Activated naive CD8-positive, alpha-beta T cell (primary cell): ENCODE results near the gene SRGAP3.
"Not testable (repeated sequence)": the region's sequence is repeated elsewhere in the genome, so short reads cannot be mapped to it uniquely, and the experiment has no call there.

Experiments used
- H3K27ac Mint-ChIP-seq: one replicate; pipeline ENCODE4 v1.8.0; 2021; ENCODE audit warnings: mixed read lengths
- H3K27me3 Mint-ChIP-seq: one replicate; pipeline ENCODE4 v1.8.0; 2021; ENCODE audit warnings: mixed read lengths
- H3K36me3 Mint-ChIP-seq: one replicate; pipeline ENCODE4 v1.8.0; 2021; ENCODE audit warnings: mixed read lengths
- H3K4me1 Mint-ChIP-seq: one replicate; pipeline ENCODE4 v1.8.0; 2021; ENCODE audit warnings: low read depth, mixed read lengths
- H3K4me3 Mint-ChIP-seq: one replicate; pipeline ENCODE4 v1.8.0; 2021; ENCODE audit warnings: mild to moderate bottlenecking, mixed read lengths
- H3K9me3 Mint-ChIP-seq: one replicate; pipeline ENCODE4 v1.8.0; 2021; ENCODE audit warnings: low read depth, mixed read lengths

Gene SRGAP3

GRCh38 chr3:9105421-9105820, 144.0 kb downstream of the SRGAP3 start:
- Mint-ChIP-seq H3K27me3 (no peaks in the 10 kb centered on the region), H3K27ac (no peak overlapping the region), H3K36me3 (no peaks in the 10 kb centered on the region), H3K4me1 (no peaks in the 10 kb centered on the region), H3K4me3 (no peak overlapping the region), H3K9me3 (no peaks in the 10 kb centered on the region)

- H3K9me3 Mint-ChIP-seq = no peaks in the 10 kb centered on the region
- no peak overlapping the region for H3K4me3 Mint-ChIP-seq
- H3K36me3 Mint-ChIP-seq = no peaks in the 10 kb centered on the region
- H3K27ac Mint-ChIP-seq = no peak overlapping the region
- H3K4me1 Mint-ChIP-seq = no peaks in the 10 kb centered on the region
- no peaks in the 10 kb centered on the region for H3K27me3 Mint-ChIP-seq
These were observed 145.3 kb downstream of the SRGAP3 start for GRCh38 chr3:9104121-9104520.

GRCh38 chr3:9102240-9102981, 147.0 kb downstream of the SRGAP3 start:
- Mint-ChIP-seq H3K27ac (no peak overlapping the region), H3K36me3 (no peaks in the 10 kb centered on the region), H3K4me3 (no peak overlapping the region), H3K27me3 (no peaks in the 10 kb centered on the region), H3K4me1 (no peaks in the 10 kb centered on the region), H3K9me3 (no peaks in the 10 kb centered on the region)

- H3K4me3 Mint-ChIP-seq = no peak overlapping the region
- no peak overlapping the region for H3K27ac Mint-ChIP-seq
- H3K27me3 Mint-ChIP-seq = no peaks in the 10 kb centered on the region
- no peaks in the 10 kb centered on the region for H3K9me3 Mint-ChIP-seq
- H3K4me1 Mint-ChIP-seq = no peaks in the 10 kb centered on the region
- H3K36me3 Mint-ChIP-seq = no peaks in the 10 kb centered on the region
These were observed 148.2 kb downstream of the SRGAP3 start for GRCh38 chr3:9101286-9101685.

- Mint-ChIP-seq H3K27me3 (no peaks in the 10 kb centered on the region), H3K9me3 (no peaks in the 10 kb centered on the region), H3K4me3 (no peak overlapping the region), H3K36me3 (no peaks in the 10 kb centered on the region), H3K27ac (no peak overlapping the region), H3K4me1 (no peaks in the 10 kb centered on the region)
These were observed 148.9 kb downstream of the SRGAP3 start for GRCh38 chr3:9100513-9100894.

GRCh38 chr3:9099702-9100512, 149.5 kb downstream of the SRGAP3 start:
- no peaks in the 10 kb centered on the region for H3K4me1 Mint-ChIP-seq
- no peaks in the 10 kb centered on the region for H3K9me3 Mint-ChIP-seq
- no peak overlapping the region for H3K4me3 Mint-ChIP-seq
- no peaks in the 10 kb centered on the region for H3K27me3 Mint-ChIP-seq
- H3K36me3 Mint-ChIP-seq = no peaks in the 10 kb centered on the region
- no peak overlapping the region for H3K27ac Mint-ChIP-seq

- no peak overlapping the region for H3K4me3 Mint-ChIP-seq
- no peaks in the 10 kb centered on the region for H3K27me3 Mint-ChIP-seq
- no peaks in the 10 kb centered on the region for H3K9me3 Mint-ChIP-seq
- H3K27ac Mint-ChIP-seq = no peak overlapping the region
- H3K4me1 Mint-ChIP-seq = no peaks in the 10 kb centered on the region
- H3K36me3 Mint-ChIP-seq = no peaks in the 10 kb centered on the region
These were observed 150.4 kb downstream of the SRGAP3 start for GRCh38 chr3:9098716-9099675.

- H3K36me3 Mint-ChIP-seq = no peaks in the 10 kb centered on the region
- H3K4me3 Mint-ChIP-seq = no peak overlapping the region
- H3K9me3 Mint-ChIP-seq = no peaks in the 10 kb centered on the region
- no peak overlapping the region for H3K27ac Mint-ChIP-seq
- no peaks in the 10 kb centered on the region for H3K27me3 Mint-ChIP-seq
- no peaks in the 10 kb centered on the region for H3K4me1 Mint-ChIP-seq
These were observed 152.0 kb downstream of the SRGAP3 start for GRCh38 chr3:9097495-9097894.

- Mint-ChIP-seq H3K27me3 (no peaks in the 10 kb centered on the region), H3K27ac (no peak overlapping the region), H3K4me3 (no peak overlapping the region), H3K9me3 (no peaks in the 10 kb centered on the region), H3K36me3 (no peaks in the 10 kb centered on the region), H3K4me1 (no peaks in the 10 kb centered on the region)
These were observed 157.8 kb downstream of the SRGAP3 start for GRCh38 chr3:9091486-9092235.

- Mint-ChIP-seq H3K4me1 (no peaks in the 10 kb centered on the region), H3K27ac (no peak overlapping the region), H3K9me3 (no peaks in the 10 kb centered on the region), H3K36me3 (no peaks in the 10 kb centered on the region), H3K27me3 (no peaks in the 10 kb centered on the region), H3K4me3 (no peak overlapping the region)
These were observed 160.7 kb downstream of the SRGAP3 start for GRCh38 chr3:9088441-9089353.

- no peak overlapping the region for H3K4me3 Mint-ChIP-seq
- no peaks in the 10 kb centered on the region for H3K36me3 Mint-ChIP-seq
- H3K9me3 Mint-ChIP-seq = no peaks in the 10 kb centered on the region
- H3K27me3 Mint-ChIP-seq = no peaks in the 10 kb centered on the region
- H3K4me1 Mint-ChIP-seq = no peaks in the 10 kb centered on the region
- H3K27ac Mint-ChIP-seq = no peak overlapping the region
These were observed 161.5 kb downstream of the SRGAP3 start for GRCh38 chr3:9087831-9088413.

- H3K4me3 Mint-ChIP-seq, H3K27ac Mint-ChIP-seq, H3K9me3 Mint-ChIP-seq, H3K27me3 Mint-ChIP-seq, H3K4me1 Mint-ChIP-seq, H3K36me3 Mint-ChIP-seq: not testable (repeated sequence)
These were observed 164.0 kb downstream of the SRGAP3 start for GRCh38 chr3:9085428-9085827.

- Mint-ChIP-seq H3K4me3 (no peak overlapping the region), H3K27ac (no peak overlapping the region), H3K9me3 (no peaks in the 10 kb centered on the region), H3K27me3 (no peaks in the 10 kb centered on the region), H3K36me3 (no peaks in the 10 kb centered on the region), H3K4me1 (no peaks in the 10 kb centered on the region)
These were observed 168.1 kb downstream of the SRGAP3 start for GRCh38 chr3:9081184-9081818.
